Cerebellar cortex (tissue), 1 donor: ENCODE results near the gene IQCE.
"Not testable (repeated sequence)": the region's sequence is repeated elsewhere in the genome, so short reads cannot be mapped to it uniquely, and the experiment has no call there.

Experiments
- DNase-seq: peaks from one replicate; pipeline ENCODE4 v3.0.0-alpha.2; 2015; ENCODE audit warnings: low spot score

The IQCE gene

GRCh38 chr7:2576742-2577491 lies 18.1 kb downstream of the IQCE start:
- no peak for DNase-seq

DNA sequence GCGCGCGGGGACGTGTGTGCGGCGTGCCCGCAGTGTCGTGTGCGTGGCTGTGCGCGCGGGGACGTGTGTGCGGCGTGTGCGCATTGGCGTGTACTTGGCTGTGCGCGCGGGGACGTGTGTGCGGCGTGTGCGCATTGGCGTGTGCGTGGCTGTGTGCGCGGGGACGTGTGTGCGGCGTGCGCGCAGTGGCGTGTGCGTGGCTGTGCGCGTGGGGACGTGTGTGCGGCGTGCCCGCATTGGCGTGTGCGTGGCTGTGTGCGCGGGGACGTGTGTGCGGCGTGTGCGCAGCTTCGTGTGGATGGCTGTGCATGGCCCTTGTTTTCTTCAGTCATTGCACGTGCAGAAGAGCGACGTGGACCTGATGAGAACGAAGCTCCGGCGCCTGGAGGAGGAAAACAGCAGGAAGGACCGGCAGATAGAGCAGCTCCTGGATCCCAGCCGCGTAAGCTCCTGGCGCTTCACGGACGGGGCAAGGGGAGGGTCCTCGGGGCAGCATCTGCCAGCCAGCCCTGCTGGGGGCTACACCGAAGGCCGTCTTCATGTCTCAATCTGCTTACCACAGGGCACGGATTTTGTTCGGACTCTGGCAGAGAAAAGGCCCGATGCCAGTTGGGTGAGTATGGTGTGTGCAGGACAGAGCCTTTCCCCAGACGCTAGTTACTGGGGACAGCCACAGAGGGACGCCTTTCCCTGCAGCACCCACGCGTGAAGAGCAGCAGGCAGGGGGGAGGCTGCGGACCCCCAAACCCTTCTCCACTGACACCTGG lies 19.3 kb downstream of the IQCE start:
- DNase-seq, result no peak

- DNase-seq, result no peak
Measured at GRCh38 chr7:2580636-2581035, 21.9 kb downstream of the IQCE start.

DNA sequence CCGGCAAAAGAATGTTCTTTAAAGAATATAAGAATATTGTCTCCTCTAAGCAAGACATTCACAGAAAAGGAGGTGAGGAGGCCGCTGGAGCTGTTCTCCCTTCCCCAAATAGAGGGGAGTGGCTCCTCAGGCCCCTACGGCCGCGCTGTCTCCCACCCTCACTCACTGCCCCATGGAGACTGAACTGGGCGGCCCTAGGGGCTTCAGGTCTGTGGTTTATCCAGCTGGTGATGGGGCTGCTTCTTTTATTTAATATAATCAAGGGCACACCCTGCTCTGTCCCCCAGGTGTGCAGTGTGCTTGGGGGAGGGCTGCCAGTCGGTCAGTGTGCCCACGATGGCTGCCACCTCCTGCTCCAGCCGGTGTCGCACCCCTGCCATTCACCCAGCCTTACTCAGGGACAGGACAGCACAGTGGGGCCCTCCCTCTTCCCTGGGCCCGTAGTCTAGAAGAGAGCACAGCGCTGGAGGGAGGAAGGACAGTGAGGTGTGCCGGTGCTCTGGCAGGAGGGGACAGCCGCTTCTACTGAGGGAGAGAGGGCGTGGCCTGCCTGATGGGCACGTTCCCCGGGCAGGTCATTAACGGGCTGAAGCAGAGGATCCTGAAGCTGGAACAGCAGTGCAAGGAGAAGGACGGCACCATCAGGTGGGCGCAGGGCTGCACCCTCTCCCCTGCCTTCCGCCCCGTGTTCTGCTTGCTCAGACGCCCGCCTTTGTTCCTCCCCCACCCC lies 23.4 kb downstream of the IQCE start:
- no peak for DNase-seq

DNA sequence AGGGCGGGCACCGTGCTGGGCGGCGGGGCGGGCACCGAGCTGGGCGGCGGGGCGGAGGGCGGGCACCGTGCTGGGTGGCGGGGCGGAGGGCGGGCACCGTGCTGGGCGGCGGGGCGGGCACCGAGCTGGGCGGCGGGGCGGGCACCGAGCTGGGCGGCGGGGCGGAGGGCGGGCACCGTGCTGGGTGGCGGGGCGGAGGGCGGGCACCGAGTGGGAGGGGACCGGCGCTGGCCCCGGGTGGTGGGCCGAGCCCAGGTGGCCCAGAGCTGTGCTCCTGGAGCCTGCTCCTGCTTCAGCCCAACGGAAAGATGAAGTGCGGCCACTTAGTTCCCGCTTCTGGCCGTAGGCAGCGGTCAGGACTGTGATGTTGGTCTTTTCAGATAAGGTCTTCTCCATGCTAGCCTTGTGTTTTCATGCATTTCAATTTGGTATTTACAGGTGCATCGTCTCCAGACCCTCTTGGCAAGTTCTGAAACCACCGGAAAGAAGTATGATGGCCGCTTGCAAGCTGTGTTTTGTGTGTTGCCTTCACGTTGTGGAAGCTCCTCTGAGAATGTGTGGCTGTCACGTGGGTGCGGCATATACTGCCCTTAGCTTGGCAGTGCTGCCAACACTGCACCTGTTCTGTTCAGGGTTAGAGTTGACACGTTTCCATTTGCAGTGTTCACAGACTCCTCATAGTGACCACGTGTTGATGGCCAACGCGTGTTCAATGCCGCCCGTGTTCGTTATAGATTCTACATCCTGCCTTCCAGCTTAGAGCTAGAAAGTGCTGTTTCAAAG lies 25.2 kb downstream of the IQCE start:
- no peak for DNase-seq

- DNase-seq, result no peak
Measured at GRCh38 chr7:2585446-2585845, 26.7 kb downstream of the IQCE start.

DNA sequence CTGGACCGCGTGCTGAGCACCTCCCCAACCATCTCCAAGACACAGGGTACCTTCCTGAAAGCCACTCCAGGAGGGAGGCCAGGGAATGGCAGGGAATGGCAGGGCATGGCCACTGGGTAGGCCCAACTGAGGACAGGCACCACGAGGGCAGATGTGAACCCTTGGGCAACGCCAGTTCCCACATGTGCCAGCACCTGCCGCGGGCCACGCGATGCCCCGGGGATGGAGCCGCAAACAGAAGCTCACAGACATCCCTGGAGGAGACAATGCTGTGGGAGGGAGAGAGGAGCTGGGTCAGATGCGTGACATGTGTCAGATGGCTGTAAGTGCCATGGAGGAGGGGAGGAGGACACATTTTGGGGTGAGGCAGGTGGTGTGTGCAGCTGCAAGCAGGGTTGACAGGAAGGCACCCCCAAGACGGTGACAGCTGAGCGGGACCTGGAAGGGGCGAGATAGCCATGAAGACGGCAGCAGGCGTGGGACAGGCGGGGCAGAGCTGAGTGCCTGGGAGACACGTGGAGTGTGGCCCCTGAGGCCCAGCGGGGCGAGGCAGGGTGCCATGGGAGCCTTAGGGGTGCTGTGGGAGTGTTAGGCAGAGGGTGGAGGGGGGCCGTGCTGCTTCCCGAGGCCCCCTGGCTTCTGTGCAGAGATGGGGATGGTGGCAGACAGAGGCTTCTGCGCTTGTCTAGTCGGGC lies 27.7 kb downstream of the IQCE start:
- DNase-seq, result no peak

- DNase-seq, result no peak
Measured at GRCh38 chr7:2587134-2587533, 28.4 kb downstream of the IQCE start.

DNA sequence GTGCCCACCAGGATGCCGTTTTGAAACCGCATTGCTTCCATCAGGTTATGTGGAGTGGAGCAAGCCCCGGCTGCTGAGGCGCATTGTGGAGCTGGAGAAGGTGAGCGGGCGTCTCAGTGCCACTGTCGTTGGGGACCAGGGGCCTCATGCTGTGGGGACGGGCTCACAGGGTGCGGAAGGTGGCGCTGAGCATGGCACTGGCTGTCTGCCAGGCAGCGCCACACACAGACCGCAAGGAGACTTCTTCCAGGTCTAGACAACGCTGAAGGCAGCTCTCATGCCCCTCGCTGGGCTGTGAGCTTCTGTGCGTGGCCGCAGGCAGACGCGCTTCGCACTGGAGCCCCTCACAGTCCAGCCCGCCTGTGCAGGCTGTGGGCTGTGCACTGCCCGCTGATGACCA lies 29.0 kb downstream of the IQCE start:
- DNase-seq, result no peak

GRCh38 chr7:2589341-2589740 lies 30.6 kb downstream of the IQCE start:
- DNase-seq, result no peak

DNA sequence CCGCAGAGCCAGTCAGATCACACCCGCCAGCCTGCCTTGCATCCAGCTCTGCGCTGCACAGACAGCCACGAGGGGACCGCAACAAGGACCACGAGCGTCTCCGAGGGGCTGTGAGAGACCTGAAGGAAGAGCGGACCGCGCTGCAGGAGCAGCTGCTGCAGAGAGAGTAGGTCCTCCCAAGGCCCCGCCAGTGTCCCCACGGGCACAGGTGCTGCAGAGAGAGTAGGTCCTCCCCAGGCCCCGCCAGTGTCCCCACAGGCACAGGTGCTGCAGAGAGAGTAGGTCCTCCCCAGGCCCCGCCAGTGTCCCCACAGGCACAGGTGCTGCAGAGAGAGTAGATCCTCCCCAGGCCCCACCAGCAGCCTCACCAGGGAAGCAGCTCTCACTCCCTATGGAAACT lies 31.2 kb downstream of the IQCE start:
- not testable (repeated sequence) for DNase-seq

DNA sequence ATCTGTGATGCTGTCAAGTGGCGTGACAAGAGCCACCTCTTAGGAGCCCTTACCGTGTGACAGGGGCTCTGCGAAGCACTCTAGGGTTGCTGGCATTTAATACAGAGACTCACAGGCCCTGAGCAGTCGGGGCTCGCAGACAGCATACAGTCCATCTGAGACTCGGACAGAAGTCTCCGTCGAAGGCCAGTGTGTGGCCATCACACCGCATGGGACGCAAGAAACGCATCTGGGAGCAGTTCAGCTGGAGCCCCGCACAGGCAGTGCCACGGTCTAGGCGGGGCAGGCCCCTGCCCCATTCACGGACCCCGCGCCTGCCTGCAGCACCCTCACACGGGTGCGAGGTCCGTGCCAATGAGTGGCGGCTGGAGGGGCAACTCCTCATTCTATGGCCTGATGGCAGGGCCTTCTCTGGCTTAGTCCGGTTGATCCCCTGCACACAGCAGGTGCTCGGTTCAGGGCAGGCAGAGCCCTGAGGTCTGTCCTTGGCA lies 33.6 kb downstream of the IQCE start:
- no peak for DNase-seq

- DNase-seq, result no peak
Measured at GRCh38 chr7:2593036-2593727, 34.4 kb downstream of the IQCE start.

DNA sequence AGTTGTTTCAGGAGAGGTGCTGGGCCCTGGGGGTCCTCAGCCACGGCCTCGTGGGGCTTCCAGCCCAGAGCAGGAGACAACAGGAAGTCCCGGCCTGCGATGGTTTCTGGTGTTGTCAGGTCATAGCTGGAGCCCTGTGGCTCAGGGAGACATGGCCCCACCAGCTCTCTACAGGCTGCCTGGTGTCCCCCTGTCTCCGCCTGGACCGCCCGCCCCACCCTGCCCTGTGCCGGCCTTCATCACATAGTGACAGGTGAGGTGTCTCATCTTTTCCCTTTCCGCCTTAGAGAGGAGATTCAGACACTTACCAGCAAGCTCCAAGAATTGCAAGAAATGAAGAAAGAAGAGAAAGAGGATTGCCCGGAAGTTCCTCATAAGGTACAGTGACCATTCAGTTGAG lies 35.8 kb downstream of the IQCE start:
- no peak for DNase-seq

DNA sequence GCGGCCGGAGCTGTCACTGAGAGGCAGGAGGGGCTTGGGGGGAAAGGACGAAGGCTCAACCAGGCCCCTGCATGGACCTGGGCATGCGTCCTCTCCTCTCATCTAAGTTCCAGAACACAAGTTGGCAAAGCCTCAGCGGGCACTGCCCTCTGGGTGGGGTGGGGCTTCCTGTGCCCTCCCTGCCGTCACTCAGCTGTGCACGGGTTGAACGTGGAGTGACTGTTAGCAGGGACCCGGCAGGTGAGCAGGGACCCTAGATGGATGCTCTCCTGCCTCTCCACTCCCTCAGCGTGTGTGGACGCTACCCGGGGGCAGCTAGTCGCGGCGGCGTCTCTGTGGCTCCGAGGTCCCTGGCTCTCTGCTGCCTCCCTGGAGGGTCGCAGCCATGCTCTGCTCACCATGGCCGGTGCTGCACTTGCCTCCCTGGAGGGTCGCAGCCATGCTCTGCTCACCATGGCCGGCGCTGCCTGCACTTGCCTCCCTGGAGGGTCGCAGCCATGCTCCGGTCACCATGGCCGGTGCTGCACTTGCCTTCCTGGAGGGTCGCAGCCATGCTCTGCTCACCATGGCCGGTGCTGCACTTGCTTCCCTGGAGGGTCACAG lies 36.6 kb downstream of the IQCE start:
- no peak for DNase-seq

DNA sequence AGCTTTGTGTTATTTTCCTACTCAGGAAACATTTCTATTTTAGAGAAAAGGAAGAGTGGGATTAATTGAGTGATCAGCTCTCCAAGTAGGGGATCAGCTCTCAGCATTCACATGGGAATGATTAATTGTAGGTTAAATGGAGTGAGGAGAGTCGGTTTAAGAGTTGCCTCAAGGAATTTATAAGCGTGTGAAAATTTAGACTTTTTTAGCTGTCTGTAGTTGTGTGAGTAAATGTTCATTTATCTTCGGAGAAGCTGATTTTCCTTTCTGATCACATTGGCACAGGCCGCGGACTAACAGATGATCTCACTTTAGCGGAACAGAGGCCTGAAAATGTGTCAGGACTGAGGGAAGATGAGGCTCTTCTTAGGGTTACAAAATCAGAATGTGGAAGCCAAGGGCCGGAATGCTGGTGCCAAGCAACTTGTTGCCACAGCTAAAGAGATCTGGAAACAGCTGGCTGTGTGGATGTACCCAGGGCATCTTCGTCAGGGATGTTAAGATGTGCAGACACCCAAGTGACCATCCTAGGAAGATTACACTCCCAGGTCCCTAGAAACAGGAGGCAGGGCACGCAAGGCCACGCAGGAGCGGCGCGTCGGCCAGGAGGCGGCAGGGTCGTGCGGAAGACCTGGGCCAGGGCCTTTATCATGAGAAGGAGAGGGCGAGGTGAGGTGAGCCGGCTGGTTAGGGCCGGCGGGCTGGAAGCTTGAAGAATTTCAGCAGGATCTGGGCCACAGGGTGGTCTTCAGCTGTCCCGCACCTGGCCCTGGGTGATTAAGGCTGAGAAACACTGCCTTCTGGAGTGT lies 37.9 kb downstream of the IQCE start:
- no peak for DNase-seq

GRCh38 chr7:2597273-2597640 lies 38.5 kb downstream of the IQCE start:
- peak; percentile 60 for DNase-seq

GRCh38 chr7:2598154-2598823 lies 39.5 kb downstream of the IQCE start:
- no peak for DNase-seq

- no peak for DNase-seq
Measured at GRCh38 chr7:2601065-2601464, 42.3 kb downstream of the IQCE start.
